ENCODE measurements around the gene PTGES. TPM values are rescaled to one million over a fixed set of nuclear protein-coding genes. Genes with fewer than 3 reads are reported as not detected.
A peak's percentile ranks its signal among the peaks of the same experiment; 100 is the strongest.

Gene PTGES
- total RNA-seq, 1 donor from 2014 or later, result 11.1 TPM

- no peak for DNase-seq (ENCODE audit: low read depth)
- Histone ChIP-seq H3K27me3 (ENCODE audit: control insufficient read depth, insufficient read depth, low read length) (peaks cover 5% of the 10 kb centered on the region), H3K36me3 (ENCODE audit: control insufficient read depth, insufficient read depth, low read length) (no peaks in the 10 kb centered on the region), H3K4me3 (ENCODE audit: low read depth, low read length) (no peak overlapping the region)
- no peak for TF ChIP-seq CTCF (IDR thresholded peaks at IDR 0.05; ENCODE audit: insufficient read depth, low read length, severe bottlenecking)
- FAIRE-seq, result no peak
These were observed 24.1 kb downstream of the PTGES start for GRCh38 chr9:129728744-129729143.

- FAIRE-seq, result no peak
- H3K4me3 ChIP-seq (ENCODE audit: low read depth, low read length), result no peak overlapping the region
These were observed 26.3 kb downstream of the PTGES start for GRCh38 chr9:129726322-129727160.

GRCh38 chr9:129725795-129726251 is 27.0 kb downstream of the PTGES start:
- Histone ChIP-seq H3K4me3 (ENCODE audit: low read depth, low read length) (no peak overlapping the region), H3K27me3 (ENCODE audit: control insufficient read depth, insufficient read depth, low read length) (peaks cover 6% of the 10 kb centered on the region), H3K36me3 (ENCODE audit: control insufficient read depth, insufficient read depth, low read length) (no peaks in the 10 kb centered on the region)
- no peak for TF ChIP-seq CTCF (IDR thresholded peaks at IDR 0.05; ENCODE audit: insufficient read depth, low read length, severe bottlenecking)
- DNase-seq (ENCODE audit: low read depth) (no peak), FAIRE-seq (no peak)

More at GRCh38 chr9:129726322-129727160, 26.3 kb downstream of the PTGES start:
- DNase-seq (ENCODE audit: low read depth), result peak; percentile 38
- no peaks in the 10 kb centered on the region for H3K36me3 ChIP-seq (ENCODE audit: control insufficient read depth, insufficient read depth, low read length)
- H3K27me3 ChIP-seq (ENCODE audit: control insufficient read depth, insufficient read depth, low read length), result peaks cover 6% of the 10 kb centered on the region
- TF ChIP-seq CTCF (IDR thresholded peaks at IDR 0.05; ENCODE audit: insufficient read depth, low read length, severe bottlenecking), result peak; percentile 98

GRCh38 chr9:129724456-129725190 is 28.2 kb downstream of the PTGES start:
- no peak overlapping the region for H3K4me3 ChIP-seq (ENCODE audit: low read depth, low read length)
- FAIRE-seq (no peak), DNase-seq (ENCODE audit: low read depth) (no peak)
- TF ChIP-seq CTCF (IDR thresholded peaks at IDR 0.05; ENCODE audit: insufficient read depth, low read length, severe bottlenecking), result no peak
- no peaks in the 10 kb centered on the region for H3K36me3 ChIP-seq (ENCODE audit: control insufficient read depth, insufficient read depth, low read length)
- H3K27me3 ChIP-seq (ENCODE audit: control insufficient read depth, insufficient read depth, low read length), result peaks cover 5% of the 10 kb centered on the region

- H3K27me3 ChIP-seq (ENCODE audit: control insufficient read depth, insufficient read depth, low read length), result peaks cover 8% of the 10 kb centered on the region
- no peak overlapping the region for H3K4me3 ChIP-seq (ENCODE audit: low read depth, low read length)
- H3K36me3 ChIP-seq (ENCODE audit: control insufficient read depth, insufficient read depth, low read length), result no peaks in the 10 kb centered on the region
- no peak for FAIRE-seq
- no peak for DNase-seq (ENCODE audit: low read depth)
- no peak for TF ChIP-seq CTCF (IDR thresholded peaks at IDR 0.05; ENCODE audit: insufficient read depth, low read length, severe bottlenecking)
These were observed 29.9 kb downstream of the PTGES start for GRCh38 chr9:129722913-129723312.

Data from bronchial epithelial cell (primary cell).